Activated CD8-positive, alpha-beta memory T cell treated with anti-CD3 and anti-CD28 coated beads for 48 hours (primary cell): ENCODE measurements around the gene KRTAP9-6.
"Not testable (repeated sequence)": the region's sequence is repeated elsewhere in the genome, so short reads cannot be mapped to it uniquely, and the experiment has no call there.

ENCODE experiments used
- DNase-seq, 3 experiments: peaks; one replicate each; pipeline ENCODE4 v3.0.0-alpha.2; 2020; ENCODE audit warnings: low read depth in 2 of 3, low spot score in 2 of 3

The KRTAP9-6 gene

GRCh38 chr17:41265078-41265477, at the start of gene KRTAP9-6:
TSS of gene KRTAP9-6 (plus strand) at chr17:41265378. CDS start at chr17:41265378, 0 bp downstream.
- DNase-seq: no peak

- DNase-seq: no peak
Observed at GRCh38 chr17:41215681-41216080, 49.5 kb upstream of the KRTAP9-6 start.

GRCh38 chr17:41223821-41224220, 41.4 kb upstream of the KRTAP9-6 start:
- DNase-seq: no peak

GRCh38 chr17:41226051-41226450, 39.1 kb upstream of the KRTAP9-6 start:
- no peak for DNase-seq

GRCh38 chr17:41226598-41227095, 38.5 kb upstream of the KRTAP9-6 start, which contains the start of gene KRTAP9-2:
TSS of gene KRTAP9-2 (plus strand) at chr17:41226648. CDS start at chr17:41226655, 7 bp downstream.
- DNase-seq: not testable (repeated sequence)

- no peak for DNase-seq
Observed at GRCh38 chr17:41230094-41230493, 35.1 kb upstream of the KRTAP9-6 start.

GRCh38 chr17:41231731-41232130, 33.4 kb upstream of the KRTAP9-6 start:
- DNase-seq: no peak

- not testable (repeated sequence) for DNase-seq
Observed at GRCh38 chr17:41232399-41233105, 32.6 kb upstream of the KRTAP9-6 start, which contains the start of gene KRTAP9-3. TSS of gene KRTAP9-3 (plus strand) at chr17:41232449. CDS start at chr17:41232502, 53 bp downstream.

GRCh38 chr17:41237116-41237515, 28.1 kb upstream of the KRTAP9-6 start:
- DNase-seq: not testable (repeated sequence)

GRCh38 chr17:41237949-41238437, 27.2 kb upstream of the KRTAP9-6 start, which contains the start of gene KRTAP9-8:
TSS of gene KRTAP9-8 (plus strand) at chr17:41237999. CDS start at chr17:41238052, 53 bp downstream.
- DNase-seq: not testable (repeated sequence)

GRCh38 chr17:41246995-41247787, 18.0 kb upstream of the KRTAP9-6 start:
- not testable (repeated sequence) for DNase-seq

GRCh38 chr17:41249637-41250240, 15.4 kb upstream of the KRTAP9-6 start, which contains the start of gene KRTAP9-4:
TSS of gene KRTAP9-4 (plus strand) at chr17:41249687. CDS start at chr17:41249721, 34 bp downstream.
- DNase-seq: not testable (repeated sequence)

- DNase-seq: no peak
Observed at GRCh38 chr17:41251261-41251660, 13.9 kb upstream of the KRTAP9-6 start.

GRCh38 chr17:41254861-41255260, 10.3 kb upstream of the KRTAP9-6 start:
- no peak for DNase-seq

GRCh38 chr17:41255381-41256290, 9.5 kb upstream of the KRTAP9-6 start, which contains the start of gene KRTAP9-9:
TSS of gene KRTAP9-9 (plus strand) at chr17:41255384.
- not testable (repeated sequence) for DNase-seq

- DNase-seq: no peak
Observed at GRCh38 chr17:41256291-41256685, 8.9 kb upstream of the KRTAP9-6 start.

- no peak for DNase-seq
Observed at GRCh38 chr17:41258406-41258805, 6.8 kb upstream of the KRTAP9-6 start.

- no peak for DNase-seq
Observed at GRCh38 chr17:41263212-41263611, 2.0 kb upstream of the KRTAP9-6 start.

- DNase-seq: no peak
Observed at GRCh38 chr17:41264599-41264998, 579 bp upstream of the KRTAP9-6 start.

- DNase-seq: no peak
Observed at GRCh38 chr17:41267711-41268110, 2.5 kb downstream of the KRTAP9-6 start.
